OCI-LY7 (cell line): Measurements from ENCODE around the gene PSMG4. TPM values are rescaled to one million over a fixed set of nuclear protein-coding genes. Genes with fewer than 3 reads are reported as not detected.
"Not testable (repeated sequence)": the region's sequence is repeated elsewhere in the genome, so short reads cannot be mapped to it uniquely, and the experiment has no call there.

Experiments used
- BruUV-seq: library from RNA; stranded (reverse); fragments of 400-500 nt; replicated peaks from 2 replicates; lab custom pipeline; 2021; lab: Mats Ljungman, UMichigan
- CTCF ChIA-PET: fragments of 300-600 bp; sonication (Branson Sonifier 250); formaldehyde crosslinking; loops from one replicate; lab custom pipeline; 2022; ENCODE audit warnings: antibody characterized with exemption; ENCODE audit not compliant: unreplicated experiment; lab: Charles Lee
- POLR2A ChIA-PET: fragments of 300-600 bp; sonication (Branson Sonifier 250); formaldehyde crosslinking; loops from one replicate; lab custom pipeline; 2022; ENCODE audit warnings: antibody characterized with exemption; lab: Charles Lee
- DNase-seq: peaks from one replicate; pipeline ENCODE4 v3.0.0-alpha.2; 2015; ENCODE audit warnings: low spot score
- H2AFZ ChIP-seq: fragments of 200-600 bp; sonication (generic), shearing (Covaris generic); 2 replicates; pipeline ENCODE4 v1.6.1; 2014; ENCODE audit warnings: mild to moderate bottlenecking, antibody characterized with exemption, low read length, moderate library complexity
- H3K27ac ChIP-seq: fragments of 200-600 bp; sonication (generic); 2 replicates; pipeline ENCODE4 v1.5.1; 2014; ENCODE audit warnings: mixed run types, low read depth, mild to moderate bottlenecking, moderate library complexity, low read length, inconsistent platforms; ENCODE audit not compliant: poor library complexity, severe bottlenecking
- H3K36me3 ChIP-seq: fragments of 200-600 bp; sonication (generic); 2 replicates; pipeline ENCODE4 v1.6.1; 2014; ENCODE audit warnings: mild to moderate bottlenecking, antibody characterized with exemption, low read length, moderate library complexity, mixed read lengths; ENCODE audit not compliant: insufficient read depth
- H3K4me1 ChIP-seq: fragments of 200-600 bp; sonication (generic); 2 replicates; pipeline ENCODE4 v1.5.1; 2014; ENCODE audit warnings: mild to moderate bottlenecking, low read length; ENCODE audit not compliant: insufficient read depth, poor library complexity, severe bottlenecking
- H3K4me2 ChIP-seq: fragments of 200-600 bp; sonication (generic); 2 replicates; pipeline ENCODE4 v1.6.1; 2014; ENCODE audit warnings: mild to moderate bottlenecking, low read length
- H3K4me3 ChIP-seq: fragments of 200-600 bp; sonication (generic); 2 replicates; pipeline ENCODE4 v1.5.1; 2014; ENCODE audit warnings: mild to moderate bottlenecking, low read depth, low read length; ENCODE audit not compliant: poor library complexity, severe bottlenecking
- H3K79me2 ChIP-seq: fragments of 200-600 bp; sonication (generic); 2 replicates; pipeline ENCODE4 v1.6.1; 2016; ENCODE audit warnings: low read depth, mild to moderate bottlenecking, low read length, moderate library complexity, mixed read lengths; ENCODE audit not compliant: insufficient read depth
- H3K9me2 ChIP-seq: fragments of 200-600 bp; sonication (generic); 2 replicates; pipeline ENCODE4 v1.6.1; 2016; ENCODE audit warnings: mild to moderate bottlenecking, low read length, mixed read lengths; ENCODE audit not compliant: insufficient read depth
- H3K9me3 ChIP-seq: fragments of 200-600 bp; sonication (generic); 2 replicates; pipeline ENCODE4 v1.6.1; 2014; ENCODE audit warnings: mild to moderate bottlenecking, mixed run types, low read length, mixed read lengths
- H4K20me1 ChIP-seq: fragments of 200-600 bp; sonication (generic); 2 replicates; pipeline ENCODE4 v1.6.1; 2014; ENCODE audit warnings: mild to moderate bottlenecking, antibody characterized with exemption, low read length, moderate library complexity, mixed read lengths; ENCODE audit not compliant: insufficient read depth
- CTCF ChIP-seq: fragments of 200-600 bp; sonication (generic); conservative IDR thresholded peaks from 2 replicates; pipeline ENCODE4 v1.5.1; 2014; ENCODE audit warnings: mild to moderate bottlenecking, antibody characterized with exemption, low read length, moderate library complexity, mixed read lengths
- EZH2phosphoT487 ChIP-seq: fragments of 200-600 bp; sonication (generic); IDR thresholded peaks from 2 replicates; pipeline ENCODE4 v1.6.1; 2018; ENCODE audit warnings: low read depth, borderline replicate concordance, mild to moderate bottlenecking, mixed run types, antibody characterized with exemption, low read length, moderate library complexity, mixed read lengths
- intact Hi-C: fragments of 100-400 bp; cut with micrococcal nuclease; formaldehyde crosslinking; loops from one replicate; pipeline ENCODE4 v1.10.0; 2022; ENCODE audit not compliant: unreplicated experiment
- total RNA-seq, 2 experiments: library from RNA; depleted of rRNA in 1 of 2; stranded (reverse); fragments of >200 nt in 1 of 2; shearing (Covaris generic) in 1 of 2; gene quantifications; 2 replicates each; pipeline ENCODE4 v1.2.3, GENCODE V29; 2014 to 2022

Gene PSMG4
- total RNA-seq, 2 experiments from 2014 or later, result 48.9 to 65.4 TPM

- no peaks in the 10 kb centered on the region for H4K20me1 ChIP-seq
- peaks cover 24% of the 10 kb centered on the region for H3K4me1 ChIP-seq
- no peak overlapping the region for H3K4me2 ChIP-seq
- H3K9me3 ChIP-seq, result no peaks in the 10 kb centered on the region
- POLR2A ChIA-PET, result interaction anchor here (1.2 kb wide), 1 partner anchor 210 kb away, joined by 3 read pairs; no protein-coding TSS in a partner anchor
- BruUV-seq, result no TSS peak
- CTCF ChIA-PET, result no interaction called here
- H3K9me2 ChIP-seq, result no peaks in the 10 kb centered on the region
- TF ChIP-seq EZH2phosphoT487, result no peak
- H3K27ac ChIP-seq, result no peak overlapping the region
- DNase-seq, result no peak
- intact Hi-C loops, result loop anchor here (5.0 to 10.0 kb wide), 3 partner anchors 77 to 254 kb away; no protein-coding TSS in a partner anchor
- no peaks in the 10 kb centered on the region for H3K36me3 ChIP-seq
- H2AFZ ChIP-seq, result no peak overlapping the region
- no peak overlapping the region for H3K4me3 ChIP-seq
- H3K79me2 ChIP-seq, result no peaks in the 10 kb centered on the region
Measured at GRCh38 chr6:3239110-3239830, 19.5 kb upstream of the PSMG4 start.

- TF ChIP-seq EZH2phosphoT487 (no peak), CTCF (no peak)
- ChIA-PET CTCF (interaction anchor here (0.9 kb wide), 1 partner anchor 11 kb away, joined by 3 read pairs; no protein-coding TSS in a partner anchor), POLR2A (no interaction called here)
- intact Hi-C loops, result no loop called here
- Histone ChIP-seq H3K27ac (no peak overlapping the region), H3K79me2 (no peaks in the 10 kb centered on the region), H4K20me1 (no peaks in the 10 kb centered on the region), H3K4me1 (peaks cover 21% of the 10 kb centered on the region), H2AFZ (no peak overlapping the region), H3K4me2 (no peak overlapping the region), H3K9me3 (no peaks in the 10 kb centered on the region), H3K4me3 (no peak overlapping the region), H3K36me3 (no peaks in the 10 kb centered on the region), H3K9me2 (no peaks in the 10 kb centered on the region)
- no peak for DNase-seq
- no TSS peak for BruUV-seq
Measured at GRCh38 chr6:3240595-3240994, 18.2 kb upstream of the PSMG4 start.

DNA sequence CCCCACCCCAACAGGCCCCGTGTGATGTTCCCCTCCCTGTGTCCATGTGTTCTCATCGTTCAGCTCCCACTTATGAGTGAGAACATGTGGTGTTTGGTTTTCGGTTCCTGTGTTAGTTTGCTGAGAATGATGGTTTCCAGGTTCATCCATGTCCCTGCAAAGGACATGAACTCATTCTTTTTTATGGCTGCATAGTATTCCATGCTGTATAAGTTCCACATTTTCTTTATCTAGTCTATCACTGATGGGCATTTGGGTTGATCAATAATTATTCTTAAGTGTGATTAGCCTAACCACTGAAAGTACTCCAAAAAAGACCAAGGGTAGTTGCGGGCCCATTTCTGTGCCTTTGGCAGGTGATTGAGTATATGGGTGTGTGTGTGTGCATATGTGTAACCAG is 17.0 kb upstream of the PSMG4 start:
- H3K9me3 ChIP-seq, POLR2A ChIA-PET, H3K4me3 ChIP-seq, H3K36me3 ChIP-seq, DNase-seq, H3K79me2 ChIP-seq, H2AFZ ChIP-seq, CTCF ChIA-PET, H4K20me1 ChIP-seq, H3K27ac ChIP-seq, H3K9me2 ChIP-seq, H3K4me2 ChIP-seq, intact Hi-C loops, BruUV-seq: not testable (repeated sequence)
- H3K4me1 ChIP-seq, result peaks cover 14% of the 10 kb centered on the region
